AG04450 (cell line): Measurements from ENCODE around the gene SLC25A47. TPM values are rescaled to one million over a fixed set of nuclear protein-coding genes. Genes with fewer than 3 reads are reported as not detected.

Source experiments
- CTCF ChIA-PET: fragments of 300-600, 350-600 bp; formaldehyde crosslinking; extraction: SDS; loops from one replicate; lab custom pipeline; 2022; ENCODE audit warnings: antibody characterized with exemption, inconsistent platforms; lab: Charles Lee
- POLR2A ChIA-PET: fragments of 350-600 bp; formaldehyde crosslinking; extraction: SDS; loops from one replicate; lab custom pipeline; 2021; ENCODE audit warnings: antibody characterized with exemption, inconsistent platforms; lab: Yijun Ruan, JAX
- DNase-seq: peaks from one replicate; pipeline ENCODE4 v3.0.0-alpha.2; 2011; ENCODE audit warnings: low read depth, low spot score
- H3K27ac ChIP-seq: one replicate; pipeline ENCODE4 v1.5.1; 2012; ENCODE audit warnings: low read depth, low read length, control low read depth
- H3K27me3 ChIP-seq: one replicate; pipeline ENCODE4 v1.6.0; 2012; ENCODE audit warnings: low read length; ENCODE audit not compliant: control insufficient read depth, insufficient read depth
- H3K4me3 ChIP-seq: 2 replicates; pipeline ENCODE4 v1.5.1; 2011; ENCODE audit warnings: mild to moderate bottlenecking, low read depth, low read length, control low read depth
- H3K9me3 ChIP-seq: 2 replicates; pipeline ENCODE4 v1.5.1; 2012; ENCODE audit warnings: low read length; ENCODE audit not compliant: control insufficient read depth, insufficient read depth
- CTCF ChIP-seq: IDR thresholded peaks from 2 replicates; pipeline ENCODE4 v1.5.1; 2011; ENCODE audit warnings: low read depth, low read length, control low read depth, inconsistent platforms
- polyA plus RNA-seq: library from polyadenylated mRNA; depleted of rRNA; stranded (reverse); fragments of >200 nt; gene quantifications from 2 replicates; pipeline ENCODE4 v1.2.3, GENCODE V29; 2011

The SLC25A47 gene
- polyA plus RNA-seq, 1 experiment, result not detected

GRCh38 chr14:100302616-100303015 lies 20.5 kb upstream of the SLC25A47 start:
- H3K27ac ChIP-seq, result no peak overlapping the region
- DNase-seq, result no peak
- no peak for TF ChIP-seq CTCF
- H3K9me3 ChIP-seq, result peaks cover 5% of the 10 kb centered on the region; the same call in 1 of the 2 replicates
- no peak overlapping the region for H3K4me3 ChIP-seq
- H3K27me3 ChIP-seq, result no peaks in the 10 kb centered on the region
- ChIA-PET POLR2A (no interaction called here), CTCF (interaction anchor here (0.6 to 3.2 kb wide), 14 partner anchors 8 to 83 kb away, joined by 3 to 11 read pairs (median 4); a partner anchor contains a TSS)

- Histone ChIP-seq H3K9me3 (peaks cover 5% of the 10 kb centered on the region; the same call in 1 of the 2 replicates), H3K27me3 (no peaks in the 10 kb centered on the region), H3K4me3 (no peak overlapping the region), H3K27ac (no peak overlapping the region)
- DNase-seq, result no peak
- TF ChIP-seq CTCF, result peak; percentile 78
- ChIA-PET POLR2A (interaction anchor here (0.9 kb wide), 1 partner anchor 531 kb away, joined by 3 read pairs; no protein-coding TSS in a partner anchor), CTCF (interaction anchor here (0.6 to 3.2 kb wide), 14 partner anchors 9 to 83 kb away, joined by 3 to 11 read pairs (median 4); a partner anchor contains a TSS)
Observed at GRCh38 chr14:100303179-100303578, 20.0 kb upstream of the SLC25A47 start.

- H3K27me3 ChIP-seq, result no peaks in the 10 kb centered on the region
- ChIA-PET POLR2A (interaction anchor here (0.5 to 0.9 kb wide), 2 partner anchors 44 to 530 kb away, joined by 3 read pairs; no protein-coding TSS in a partner anchor), CTCF (interaction anchor here (1.0 to 3.2 kb wide), 5 partner anchors 19 to 80 kb away, joined by 3 to 11 read pairs (median 5); a partner anchor contains a TSS)
- DNase-seq, result no peak
- no peak overlapping the region for H3K27ac ChIP-seq
- no peak overlapping the region for H3K4me3 ChIP-seq
- H3K9me3 ChIP-seq, result peaks cover 5% of the 10 kb centered on the region; the same call in 1 of the 2 replicates
- TF ChIP-seq CTCF, result no peak
Observed at GRCh38 chr14:100303925-100304324, 19.2 kb upstream of the SLC25A47 start.

- Histone ChIP-seq H3K4me3 (peak overlapping the region; percentile 75), H3K27ac (no peak overlapping the region), H3K9me3 (peaks cover 5% of the 10 kb centered on the region; the same call in 1 of the 2 replicates), H3K27me3 (no peaks in the 10 kb centered on the region)
- ChIA-PET POLR2A (no interaction called here), CTCF (interaction anchor here (1.0 to 1.5 kb wide), 2 partner anchors 19 to 80 kb away, joined by 3 to 6 read pairs; no protein-coding TSS in a partner anchor)
- 0 out of 2 replicates have a peak, but pooled peaks have one; percentile 8 for TF ChIP-seq CTCF
- DNase-seq, result no peak
Observed at GRCh38 chr14:100304825-100305323, 18.3 kb upstream of the SLC25A47 start.

- Histone ChIP-seq H3K27me3 (no peaks in the 10 kb centered on the region), H3K4me3 (peak overlapping the region; percentile 75), H3K27ac (no peak overlapping the region), H3K9me3 (peaks cover 5% of the 10 kb centered on the region; the same call in 1 of the 2 replicates)
- ChIA-PET POLR2A (no interaction called here), CTCF (interaction anchor here (1.5 kb wide), 1 partner anchor 20 kb away, joined by 6 read pairs; no protein-coding TSS in a partner anchor)
- no peak for TF ChIP-seq CTCF
- DNase-seq, result no peak
Observed at GRCh38 chr14:100305324-100306100, 17.6 kb upstream of the SLC25A47 start.
